ENCODE data around the gene USP7.
"Not testable (repeated sequence)": the region's sequence is repeated elsewhere in the genome, so short reads cannot be mapped to it uniquely, and the experiment has no call there.

Gene USP7

GRCh38 chr16:8874388-8874787 is 89.3 kb downstream of the USP7 start:
- DNase-seq = no peak

DNA sequence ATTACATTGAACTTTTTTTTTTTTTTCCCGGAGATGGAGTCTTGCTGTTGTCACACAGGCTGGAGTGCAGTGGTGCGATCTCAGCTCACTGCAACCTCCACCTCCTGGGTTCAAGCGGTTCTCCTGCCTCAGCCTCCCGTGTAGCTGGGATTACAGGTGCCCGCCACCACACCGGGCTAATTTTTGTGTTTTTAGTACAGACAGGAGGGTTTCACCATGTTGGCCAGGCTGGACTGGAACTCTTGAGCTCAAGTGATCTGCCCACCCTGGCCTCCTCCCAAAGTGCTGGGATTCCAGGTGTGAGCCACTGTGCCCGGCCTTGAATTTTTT is 89.9 kb downstream of the USP7 start:
- DNase-seq = not testable (repeated sequence)

DNA sequence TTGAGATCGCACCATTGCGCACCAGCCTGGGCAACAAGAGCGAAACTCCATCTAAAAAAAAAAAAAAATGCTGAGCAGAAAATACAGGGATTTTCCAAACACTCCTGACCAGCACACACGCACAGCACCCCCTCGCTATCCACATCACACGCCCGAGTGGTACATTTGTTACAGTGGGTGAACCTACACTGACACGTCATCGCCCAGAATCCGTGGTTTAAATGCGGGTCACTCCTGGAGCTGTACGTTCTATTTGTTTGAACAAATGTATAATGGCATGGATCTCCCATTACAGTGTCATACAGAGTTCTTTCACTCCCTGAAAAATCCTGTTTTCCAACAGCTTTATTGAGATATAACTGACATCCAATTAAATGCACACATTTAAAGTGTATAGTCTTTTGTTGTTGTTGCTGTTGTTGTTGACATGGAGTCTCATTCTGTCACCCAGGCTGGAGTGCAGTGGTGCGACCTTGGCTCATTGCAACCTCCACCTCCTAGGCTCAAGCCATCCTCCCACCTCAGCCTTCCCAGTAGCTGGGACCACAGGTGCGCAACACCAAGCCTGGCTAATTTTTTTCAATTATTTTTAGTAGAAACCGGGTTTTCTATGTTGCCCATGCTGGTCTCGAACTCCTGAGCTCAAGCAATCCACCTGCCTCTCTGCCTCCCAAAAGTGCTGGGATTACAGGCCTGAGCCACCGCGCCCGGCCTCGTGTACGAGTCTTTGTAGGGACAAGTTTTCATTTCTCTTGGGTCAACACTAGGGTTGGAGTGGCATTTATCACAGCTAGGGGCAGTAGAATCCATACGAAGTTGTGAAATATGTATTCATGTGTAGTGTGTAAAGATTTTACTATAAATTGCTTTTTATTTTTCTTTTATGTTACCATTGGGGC is 90.5 kb downstream of the USP7 start:
- DNase-seq = no peak

GRCh38 chr16:8872071-8872470 is 91.6 kb downstream of the USP7 start:
- DNase-seq = no peak

DNA sequence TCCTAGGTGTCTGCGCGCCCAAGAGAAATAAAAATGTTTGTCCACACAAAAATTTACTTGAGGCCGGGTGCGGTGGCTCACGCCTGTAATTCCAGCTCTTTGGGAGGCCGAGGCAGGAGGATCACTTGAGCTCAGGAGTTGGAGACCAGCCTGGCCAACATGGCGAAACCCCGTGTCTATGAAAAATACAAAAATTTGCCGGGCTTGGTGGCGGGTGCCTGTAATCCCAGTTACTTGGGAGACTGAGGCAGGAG is 93.8 kb downstream of the USP7 start:
- DNase-seq = not testable (repeated sequence)

DNA sequence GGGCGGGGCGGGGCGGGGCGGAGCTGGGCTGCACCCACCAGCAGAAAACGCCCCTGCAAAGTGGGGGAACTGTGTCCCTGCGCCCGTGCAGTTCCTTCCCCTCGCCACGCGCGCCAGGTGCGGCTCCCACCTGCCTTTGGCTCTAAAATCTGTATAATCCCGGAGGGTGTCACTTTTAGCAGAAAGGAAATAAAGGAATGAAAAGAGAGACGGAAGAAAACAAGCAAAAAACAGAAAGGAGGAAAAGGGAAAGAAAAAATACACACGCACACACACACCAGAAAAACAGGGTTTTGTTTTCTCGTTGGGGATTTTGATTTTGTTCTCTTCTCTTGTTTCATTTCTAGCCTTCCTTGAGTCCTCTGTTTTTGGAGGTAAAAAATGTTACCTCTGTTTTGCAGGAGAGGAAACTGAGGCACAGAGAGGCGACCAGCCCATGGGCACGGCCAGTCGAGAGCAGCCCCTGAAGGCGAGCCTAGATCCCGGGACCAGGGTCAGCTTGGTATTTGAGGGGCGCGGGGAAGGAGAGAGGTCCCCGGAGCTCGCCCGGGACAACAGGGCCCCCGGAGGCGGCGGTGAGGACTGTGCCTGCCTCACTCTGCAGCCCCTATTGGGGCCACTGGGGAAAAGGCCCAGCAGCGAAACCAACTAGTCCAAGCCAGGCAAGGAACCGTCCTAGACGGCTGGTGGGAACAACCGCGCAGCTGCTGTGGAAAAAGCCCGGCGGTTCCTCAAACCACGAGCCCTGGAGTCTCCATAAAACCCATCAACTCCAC is 94.3 kb downstream of the USP7 start:
- no peak for DNase-seq

- DNase-seq = peak; percentile 72
These were observed 95.1 kb downstream of the USP7 start, which contains the start of gene CARHSP1 for GRCh38 chr16:8868416-8869211. CARHSP1 (minus strand) TSS chr16:8869006; CDS start chr16:8859328, 9,678 bp downstream.

DNA sequence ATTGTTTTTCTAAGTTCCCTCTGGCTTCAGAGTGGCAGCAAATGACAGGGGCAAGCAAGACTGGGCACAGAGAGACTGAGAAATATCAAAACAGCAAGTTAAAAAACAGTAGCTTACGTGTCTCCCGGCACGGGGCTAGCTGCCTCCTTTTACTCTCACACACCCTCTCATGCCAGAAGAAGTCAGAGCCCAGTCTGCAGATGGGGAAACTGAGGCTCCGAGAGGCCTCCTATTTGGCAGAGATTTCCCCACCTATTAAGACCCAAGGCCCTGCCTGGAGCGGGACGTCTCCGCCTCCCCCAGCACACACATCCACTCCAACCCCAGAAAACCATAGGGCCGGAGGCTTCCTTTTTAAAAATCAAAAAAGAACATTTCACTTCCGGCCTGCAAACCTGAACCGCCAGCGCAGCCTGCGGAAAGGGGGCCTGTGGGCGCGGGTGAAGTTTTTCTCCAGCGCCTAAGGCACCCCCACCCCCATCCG is 95.7 kb downstream of the USP7 start:
- no peak for DNase-seq

- DNase-seq = no peak
These were observed 96.3 kb downstream of the USP7 start for GRCh38 chr16:8867216-8867931.

DNA sequence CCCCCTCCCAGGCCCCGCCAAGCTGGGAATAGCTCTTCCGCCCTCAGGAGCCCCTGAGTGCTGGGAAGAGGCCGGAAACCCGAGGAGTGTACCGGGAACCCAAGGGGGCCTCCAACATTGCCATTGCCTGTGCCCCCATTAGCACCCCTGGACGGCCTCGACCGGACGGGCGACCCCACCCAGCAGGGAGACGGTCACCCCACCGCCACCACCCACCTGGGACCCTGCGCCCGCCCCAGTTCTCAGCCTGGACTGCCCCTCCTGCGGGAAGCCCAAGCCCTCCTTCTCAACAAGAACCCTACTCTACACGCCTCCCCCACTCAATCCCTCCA is 96.9 kb downstream of the USP7 start:
- no peak for DNase-seq

- DNase-seq = no peak
These were observed 97.4 kb downstream of the USP7 start for GRCh38 chr16:8866118-8866883.

DNA sequence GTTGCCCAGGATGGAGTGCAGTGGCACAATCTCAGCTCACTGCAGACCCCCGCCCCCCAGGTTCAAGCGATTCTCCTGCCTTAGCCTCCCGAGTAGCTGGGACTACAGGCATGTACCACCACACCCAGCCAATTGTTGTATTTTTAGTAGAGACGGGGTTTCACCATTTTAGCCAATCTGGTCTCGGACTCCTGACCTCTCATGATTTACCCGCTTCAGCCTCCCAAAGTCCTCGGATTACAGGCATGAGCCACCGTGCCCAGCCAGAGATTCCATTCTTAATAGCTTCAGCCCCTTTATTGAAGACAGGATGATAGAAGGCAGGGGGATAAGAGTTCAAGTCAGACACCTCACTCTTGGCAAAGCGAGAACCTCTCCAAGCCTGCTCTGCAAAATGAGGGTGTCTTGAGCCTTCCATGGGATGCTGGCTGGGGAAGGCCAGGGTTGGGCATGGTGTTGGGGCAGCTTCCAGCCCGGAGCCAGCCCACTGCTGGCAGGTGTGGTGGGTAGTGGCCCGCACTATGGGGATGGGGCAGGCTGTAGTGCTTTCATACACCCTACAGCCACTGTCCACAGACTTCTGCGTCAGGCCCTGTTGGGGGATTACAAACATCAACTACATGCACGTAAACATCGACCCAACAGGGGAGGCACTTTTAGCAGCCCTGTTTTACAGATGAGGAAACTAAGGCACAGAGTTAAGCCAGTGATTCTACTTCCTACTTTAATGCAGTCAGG is 98.4 kb downstream of the USP7 start:
- no peak for DNase-seq

DNA sequence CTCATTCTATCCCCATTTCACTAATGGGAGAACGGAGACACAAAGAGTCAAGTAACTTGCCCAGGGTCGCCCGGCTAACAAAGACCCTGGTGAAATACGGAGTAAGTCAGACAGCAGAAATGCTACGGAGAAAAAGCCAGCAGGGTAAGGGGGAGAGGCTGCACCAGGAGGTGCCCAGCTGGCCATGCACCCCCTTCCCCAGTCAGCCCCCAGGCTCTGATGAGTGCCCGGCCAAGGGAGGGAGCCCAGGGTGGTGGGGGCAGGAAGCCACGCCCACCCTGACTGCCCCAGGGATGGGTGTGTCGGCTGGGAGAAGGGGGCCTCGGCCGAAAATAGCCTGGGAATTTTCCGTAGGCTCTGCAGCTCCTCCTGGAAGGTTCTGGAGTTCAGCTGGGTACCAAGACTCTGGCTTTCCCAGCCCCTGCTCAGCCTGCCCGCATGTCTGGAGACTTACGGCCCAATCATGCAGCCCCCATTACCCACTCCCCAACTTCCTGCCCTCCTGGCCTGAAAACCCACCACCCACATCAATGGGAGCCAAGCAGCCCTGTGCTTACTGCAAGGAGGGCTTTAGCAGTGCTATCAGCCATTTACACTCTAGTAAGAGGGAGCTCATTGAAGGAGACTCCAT is 99.1 kb downstream of the USP7 start:
- DNase-seq = no peak

- no peak for DNase-seq
These were observed 99.9 kb downstream of the USP7 start for GRCh38 chr16:8863594-8864424.

DNA sequence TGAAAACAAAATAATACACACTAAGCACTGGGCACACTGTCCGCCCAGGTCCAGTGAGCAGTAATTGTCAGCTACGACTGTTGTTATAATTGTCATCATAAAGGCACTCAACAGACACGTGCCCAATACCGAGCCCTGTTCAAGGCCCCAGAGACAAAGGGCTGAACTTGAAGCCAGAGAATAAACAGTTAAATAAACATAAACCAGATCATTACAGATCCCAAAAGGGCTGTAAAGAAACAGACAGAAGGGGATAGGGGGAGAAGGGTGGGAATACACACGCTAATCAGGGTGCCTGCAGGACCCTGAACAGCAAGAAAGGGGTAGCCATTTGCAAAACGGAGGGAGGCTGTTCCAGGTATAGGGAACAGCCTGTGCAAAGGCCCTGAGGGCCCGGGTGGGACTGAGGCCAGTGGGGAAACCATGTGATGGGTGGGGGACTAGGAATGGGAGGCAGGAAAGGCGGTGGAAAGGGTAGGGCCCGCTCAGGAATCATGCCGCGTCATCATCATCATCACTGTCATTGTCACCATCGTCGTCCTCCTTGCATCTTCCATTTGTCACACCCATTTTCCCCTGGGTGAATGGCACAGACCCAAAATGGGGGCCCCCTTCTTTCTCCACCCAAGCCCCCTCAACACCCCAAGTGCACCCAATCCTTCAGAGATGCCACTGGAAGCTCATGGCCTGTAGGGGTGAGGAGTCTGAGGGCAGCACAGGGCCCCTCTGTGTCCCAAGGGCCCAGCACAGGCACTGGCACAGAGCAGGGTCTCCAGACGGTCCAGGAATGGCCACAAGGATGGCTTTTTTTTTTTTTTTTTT is 101.2 kb downstream of the USP7 start:
- DNase-seq = no peak

DNA sequence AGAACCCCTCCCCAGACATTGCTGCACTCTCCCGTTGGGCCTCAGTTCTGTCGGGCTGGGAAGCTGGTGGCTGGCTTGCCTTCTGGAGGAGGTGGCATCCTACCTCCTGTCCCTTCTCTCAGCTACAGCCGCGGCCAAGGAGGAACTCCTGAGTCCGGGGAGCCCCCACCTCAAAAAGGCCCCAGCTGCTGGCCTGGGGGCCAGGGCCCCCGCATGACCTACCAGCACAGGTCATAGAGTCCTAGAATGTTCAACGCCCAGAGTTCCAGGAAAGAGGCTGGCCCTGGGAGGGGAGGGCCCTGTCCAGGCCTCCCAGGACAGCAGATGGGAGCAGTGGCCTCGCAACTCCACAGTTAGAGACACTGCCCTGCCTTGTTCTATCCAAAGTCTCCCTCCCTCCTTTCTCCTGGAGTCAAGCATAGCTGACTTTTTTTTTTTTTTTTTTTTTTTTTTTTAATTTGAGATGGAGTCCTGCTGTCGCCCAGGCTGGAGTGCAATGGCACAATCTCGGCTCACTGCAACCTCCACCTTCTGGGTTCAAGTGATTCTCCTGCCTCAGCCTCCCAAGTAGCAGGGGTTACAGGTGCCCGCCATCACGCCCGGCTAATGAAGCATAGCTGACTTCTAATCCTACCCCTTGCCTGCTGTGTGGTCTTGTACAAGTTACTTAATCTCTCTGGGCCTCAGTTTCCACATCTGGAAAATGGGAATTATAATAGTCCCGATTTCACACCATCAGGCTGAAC is 102.0 kb downstream of the USP7 start:
- no peak for DNase-seq

GRCh38 chr16:8859913-8860881 is 103.5 kb downstream of the USP7 start:
- DNase-seq = no peak
